Activated CD4-positive, CD25-positive, alpha-beta regulatory T cell treated with anti-CD3 and anti-CD28 coated beads, Interleukin-2, amount 50 U/mL, for 72 hours (primary cell): ENCODE data around the gene DRD3.

Experiments
- DNase-seq: peaks from one replicate; pipeline ENCODE4 v3.0.0; 2021

Gene DRD3

GRCh38 chr3:114176890-114177289 lies 2.0 kb downstream of the DRD3 start:
- DNase-seq = no peak

GRCh38 chr3:114176487-114176886 lies 2.4 kb downstream of the DRD3 start:
- DNase-seq = no peak

GRCh38 chr3:114175204-114175987 lies 3.5 kb downstream of the DRD3 start:
- no peak for DNase-seq

GRCh38 chr3:114171677-114172076 lies 7.2 kb downstream of the DRD3 start:
- DNase-seq = no peak

- DNase-seq = no peak
Measured at GRCh38 chr3:114168150-114168549, 10.7 kb downstream of the DRD3 start.

GRCh38 chr3:114157321-114157720 lies 21.5 kb downstream of the DRD3 start:
- no peak for DNase-seq

- no peak for DNase-seq
Measured at GRCh38 chr3:114155370-114155821, 23.5 kb downstream of the DRD3 start.

GRCh38 chr3:114154321-114154821 lies 24.5 kb downstream of the DRD3 start:
- no peak for DNase-seq

GRCh38 chr3:114152519-114153151 lies 26.2 kb downstream of the DRD3 start:
- peak; percentile 91 for DNase-seq

- DNase-seq = no peak
Measured at GRCh38 chr3:114151091-114151490, 27.8 kb downstream of the DRD3 start.

GRCh38 chr3:114147251-114147650 lies 31.6 kb downstream of the DRD3 start:
- DNase-seq = no peak

- no peak for DNase-seq
Measured at GRCh38 chr3:114144909-114145688, 33.8 kb downstream of the DRD3 start.

- no peak for DNase-seq
Measured at GRCh38 chr3:114143817-114144216, 35.0 kb downstream of the DRD3 start.

- DNase-seq = no peak
Measured at GRCh38 chr3:114139836-114140235, 39.0 kb downstream of the DRD3 start.

GRCh38 chr3:114133947-114134346 lies 44.9 kb downstream of the DRD3 start:
- DNase-seq = no peak

GRCh38 chr3:114132500-114132899 lies 46.4 kb downstream of the DRD3 start:
- no peak for DNase-seq

GRCh38 chr3:114128826-114129225 lies 50.0 kb downstream of the DRD3 start:
- DNase-seq = no peak

GRCh38 chr3:114128231-114128630 lies 50.6 kb downstream of the DRD3 start:
- no peak for DNase-seq

GRCh38 chr3:114127517-114127916 lies 51.3 kb downstream of the DRD3 start:
- DNase-seq = no peak

GRCh38 chr3:114126461-114126860 lies 52.4 kb downstream of the DRD3 start:
- no peak for DNase-seq

- no peak for DNase-seq
Measured at GRCh38 chr3:114122027-114122709, 56.7 kb downstream of the DRD3 start.

- no peak for DNase-seq
Measured at GRCh38 chr3:114120211-114120610, 58.6 kb downstream of the DRD3 start.

- DNase-seq = no peak
Measured at GRCh38 chr3:114119776-114120175, 59.1 kb downstream of the DRD3 start.
